NCI-H2029 treated with DMSO at 0.1 percent for 48 hours (cell line): ENCODE measurements around the gene TTC34.

Experiments
- DNase-seq: peaks from one replicate; lab custom pipeline; 2025; lab: John Stamatoyannopoulos, UW

TTC34 gene, protein sequence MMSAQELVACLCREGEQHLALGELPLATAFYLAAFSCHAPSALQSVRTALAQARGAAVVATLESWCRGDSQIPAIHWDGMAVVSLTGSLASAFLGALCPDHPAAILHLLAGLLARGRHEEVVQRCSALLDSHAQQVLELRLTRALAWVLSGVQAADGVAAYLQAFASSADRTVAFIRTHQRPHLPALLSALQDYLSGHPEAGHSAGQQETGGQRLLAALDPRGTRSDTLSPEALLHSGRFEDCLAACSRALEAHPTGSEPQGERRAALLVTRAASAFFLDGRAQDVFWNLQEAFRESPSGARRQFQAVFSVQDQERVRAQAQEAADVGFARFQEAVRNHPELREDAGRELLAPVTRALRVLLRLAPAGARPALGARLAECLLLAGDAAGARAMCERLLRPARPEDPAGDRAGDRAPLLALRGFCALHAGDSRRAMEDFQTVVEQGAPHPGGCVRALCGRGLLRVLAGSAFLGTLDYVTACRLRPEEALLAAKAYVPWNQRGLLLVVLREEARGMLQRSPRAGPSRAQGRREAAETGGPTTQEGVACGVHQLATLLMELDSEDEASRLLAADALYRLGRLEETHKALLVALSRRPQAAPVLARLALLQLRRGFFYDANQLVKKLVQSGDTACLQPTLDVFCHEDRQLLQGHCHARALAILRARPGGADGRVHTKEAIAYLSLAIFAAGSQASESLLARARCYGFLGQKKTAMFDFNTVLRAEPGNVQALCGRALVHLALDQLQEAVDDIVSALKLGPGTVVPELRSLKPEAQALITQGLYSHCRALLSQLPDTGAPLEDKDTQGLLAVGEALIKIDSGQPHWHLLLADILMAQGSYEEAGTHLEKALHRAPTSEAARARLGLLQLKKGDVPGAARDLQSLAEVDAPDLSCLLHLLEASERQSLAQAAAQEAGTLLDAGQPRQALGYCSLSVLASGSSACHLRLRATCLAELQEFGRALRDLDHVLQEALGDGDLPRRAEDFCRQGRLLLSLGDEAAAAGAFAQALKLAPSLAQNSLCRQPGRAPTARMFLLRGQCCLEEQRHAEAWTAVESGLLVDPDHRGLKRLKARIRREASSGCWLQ

DNA sequence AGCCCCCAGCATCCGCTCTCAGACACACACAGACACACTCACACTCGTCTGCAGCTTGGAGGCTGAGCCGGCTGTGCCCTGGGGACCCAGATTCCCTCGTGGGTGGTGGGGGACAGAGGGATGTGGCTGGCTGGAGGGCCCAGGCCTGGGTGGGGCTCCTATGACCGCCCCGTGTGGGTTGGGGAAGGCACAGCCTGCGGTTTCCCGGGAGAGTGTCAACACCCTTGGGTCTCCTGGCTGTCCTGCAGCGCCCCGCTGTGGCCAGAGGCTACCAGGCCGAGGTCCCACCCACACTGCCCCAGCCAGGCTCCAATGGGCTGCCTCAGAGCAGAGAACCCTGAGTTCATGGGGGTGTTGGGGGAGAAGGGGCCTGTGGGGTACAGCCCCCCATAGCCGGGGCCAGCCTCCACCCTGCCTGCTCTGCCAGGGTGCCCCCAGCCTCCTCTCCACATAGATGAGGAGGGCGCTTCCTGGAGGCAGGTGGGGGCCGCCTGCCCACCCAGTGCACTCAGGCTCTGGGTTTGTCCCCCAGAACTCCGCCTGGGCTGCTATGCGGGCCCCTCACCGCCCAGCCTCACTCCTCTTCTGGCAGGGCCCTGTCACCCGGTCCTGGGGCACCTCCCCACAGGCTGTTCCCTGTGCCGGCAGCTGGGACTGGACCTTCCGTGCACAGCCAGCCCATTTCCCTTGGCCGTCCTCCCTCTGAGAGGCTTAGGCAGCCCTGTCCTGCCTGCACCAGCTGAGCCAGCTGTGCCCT lies at the start of gene TTC34:
TTC34 (minus strand) TSS at position 159 of the 757 bp plus-strand sequence. CDS start 866 bp downstream, outside the sequence.
- DNase-seq, result no peak

DNA sequence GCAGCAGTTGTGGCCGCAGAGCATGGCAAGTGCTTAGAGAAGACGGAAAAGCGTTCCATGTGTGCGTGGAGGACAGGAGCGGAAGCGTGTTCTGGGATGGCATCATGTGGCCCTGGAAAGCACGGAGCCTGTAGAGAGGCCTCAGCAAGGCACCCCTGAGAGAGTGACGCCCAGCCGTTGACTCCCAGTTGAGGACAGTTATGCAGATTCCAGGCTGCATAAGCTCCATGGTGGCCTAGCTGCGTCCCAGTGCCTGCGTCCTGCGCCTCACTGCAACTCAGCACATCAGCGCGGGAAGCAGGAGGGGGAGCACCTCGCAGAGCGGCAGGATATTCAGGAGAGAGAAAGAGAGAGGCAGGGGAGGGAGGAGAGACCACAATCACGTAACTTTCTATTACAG lies 49.0 kb upstream of the TTC34 start:
- DNase-seq, result no peak

DNA sequence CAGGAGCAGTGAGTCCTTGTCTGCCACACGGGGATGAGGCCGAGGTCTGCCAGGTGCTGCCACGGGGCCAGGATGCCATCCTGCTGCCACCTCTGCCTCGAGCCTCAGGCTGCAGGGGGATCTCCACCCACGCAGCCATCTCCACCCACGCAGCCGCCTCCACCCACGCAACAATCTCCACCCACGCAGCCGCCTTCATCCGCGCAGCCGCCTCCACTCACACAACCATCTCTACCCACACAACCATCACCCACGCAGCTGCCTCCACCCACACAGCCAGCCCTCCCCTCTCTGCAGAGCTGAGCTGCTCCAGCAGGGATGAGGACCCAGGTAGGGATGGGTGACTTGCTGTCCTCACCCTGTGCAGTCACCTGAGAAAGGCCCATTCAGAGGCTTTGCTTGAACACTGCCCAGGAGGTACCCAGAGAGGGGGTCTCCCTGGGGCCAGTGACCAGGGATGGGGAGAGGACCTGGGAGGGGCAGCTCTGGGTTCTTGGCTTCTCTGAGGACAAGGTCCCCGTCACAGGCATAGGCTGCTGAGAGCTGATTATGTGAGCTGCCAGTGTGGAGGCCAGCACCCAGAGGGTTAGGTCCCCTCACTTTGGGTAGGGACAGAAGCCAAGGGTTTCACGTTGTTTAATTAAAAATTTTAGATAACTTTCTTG lies 46.6 kb upstream of the TTC34 start:
- DNase-seq, result no peak

DNA sequence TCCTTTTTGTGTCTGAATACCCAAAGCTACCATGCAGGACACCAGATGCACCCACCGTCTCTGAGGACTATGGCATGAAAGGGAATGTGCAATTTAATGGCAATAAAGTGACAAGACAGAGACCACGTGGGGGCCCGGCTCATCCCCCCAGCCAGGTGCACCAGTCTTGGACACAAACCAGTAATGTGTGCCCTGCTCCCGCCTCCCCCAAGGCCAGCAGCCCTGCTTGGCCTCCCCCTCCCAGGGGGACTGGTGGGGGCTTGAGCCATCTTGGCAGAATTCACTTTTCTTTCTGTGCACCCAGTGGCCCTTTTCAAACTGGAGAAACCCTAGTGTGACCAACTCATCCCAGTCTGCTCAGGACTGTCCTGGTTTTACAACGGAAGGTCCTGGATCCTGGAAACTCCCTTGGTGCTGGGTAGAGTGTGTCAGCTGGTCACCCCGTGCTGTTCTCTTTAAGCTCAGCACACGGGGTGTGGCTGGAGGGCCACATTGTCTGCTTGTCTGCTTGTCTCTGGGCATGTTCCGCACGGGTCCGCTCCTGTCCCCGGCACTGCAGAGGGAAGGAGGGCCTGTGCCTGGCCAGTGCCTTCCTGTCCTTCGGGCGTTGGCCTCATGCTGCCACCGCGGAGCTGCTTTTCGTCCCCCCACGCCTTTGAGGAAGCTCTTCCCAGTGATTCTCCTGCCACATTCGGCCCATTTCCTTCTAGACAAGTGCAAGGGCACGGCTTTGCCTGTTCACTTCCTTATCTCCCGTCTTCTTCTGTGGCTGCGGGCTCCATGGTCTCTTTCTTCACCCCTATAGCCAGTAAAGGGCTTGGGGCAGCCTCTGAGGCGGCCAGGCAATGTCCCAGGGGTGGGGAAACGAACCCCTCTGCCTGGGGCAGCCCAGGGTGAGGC lies 45.8 kb upstream of the TTC34 start:
- DNase-seq, result no peak

DNA sequence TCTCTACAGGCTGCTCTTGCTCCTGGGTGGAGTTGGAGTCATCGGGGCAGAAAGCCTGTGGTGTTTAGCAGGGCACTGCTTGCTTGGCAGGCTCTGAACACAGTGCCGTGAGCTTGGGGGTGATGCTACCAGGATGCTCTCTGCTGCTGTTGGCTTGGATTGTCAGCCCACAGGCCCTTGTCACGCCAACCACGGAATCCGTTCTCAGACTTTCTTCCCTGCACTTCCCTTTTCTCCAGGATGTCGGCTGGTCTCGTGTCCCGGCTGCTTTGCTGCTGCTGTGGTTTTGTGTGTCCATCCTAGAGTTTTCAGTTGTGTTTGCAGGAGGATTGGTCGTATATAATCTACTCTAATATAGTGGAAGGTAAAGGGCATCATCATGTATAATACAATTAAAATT lies 44.4 kb upstream of the TTC34 start:
- no peak for DNase-seq

DNA sequence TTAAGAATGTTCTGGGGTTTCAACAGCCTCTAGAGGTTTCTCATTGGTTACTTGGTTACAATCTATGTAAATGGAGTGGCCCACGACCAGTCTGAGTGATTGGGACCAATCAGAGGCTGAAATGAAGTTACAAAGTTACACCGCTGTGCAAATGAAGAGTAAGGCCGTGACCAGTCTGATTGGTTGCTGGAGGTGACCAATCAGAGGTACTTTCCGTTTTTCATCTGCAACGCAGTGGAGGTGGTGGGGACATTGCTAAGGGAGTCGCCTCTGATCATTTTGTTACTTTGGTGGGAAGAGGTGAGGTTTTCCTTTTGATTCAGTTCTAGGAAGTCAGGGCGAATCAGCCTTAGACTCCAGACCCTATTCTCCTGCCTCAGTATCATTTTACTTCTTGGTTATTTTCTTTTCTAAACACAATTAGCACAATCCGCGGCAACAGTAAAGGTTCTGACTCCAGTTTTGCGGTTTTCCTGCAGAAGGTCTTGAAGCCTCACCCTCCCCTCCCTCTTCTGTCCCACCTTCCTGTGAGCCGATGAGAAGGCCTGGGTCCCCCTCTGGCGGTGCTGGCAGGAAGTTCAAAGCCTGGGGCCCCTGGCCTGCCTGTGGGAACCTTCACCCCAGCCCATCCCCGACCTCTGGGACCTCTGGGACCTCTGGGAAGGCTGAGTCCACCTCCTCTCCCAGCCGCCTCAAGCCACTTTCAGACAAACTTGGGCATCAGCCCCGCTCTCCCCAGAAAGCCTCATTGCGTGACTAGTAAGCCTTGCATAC lies 38.7 kb upstream of the TTC34 start:
- DNase-seq, result no peak

DNA sequence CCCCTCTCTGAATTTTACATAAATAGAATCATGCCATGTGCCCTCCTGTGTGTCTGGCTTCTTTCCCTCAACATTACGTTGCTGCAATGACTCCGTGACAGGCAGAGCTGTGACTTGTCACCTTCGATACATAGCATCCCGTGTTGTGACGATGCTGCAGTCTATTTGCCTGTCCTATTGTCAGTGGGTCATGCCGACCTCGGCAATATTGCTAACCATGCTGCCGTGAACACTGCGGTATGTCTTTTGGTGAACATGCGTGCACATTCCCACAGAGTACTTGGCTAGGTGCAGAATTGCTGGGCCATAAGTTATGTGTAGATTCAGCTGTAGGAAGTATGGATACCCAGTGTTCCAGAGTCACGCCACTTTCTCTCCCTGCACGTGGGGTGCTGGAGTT lies 36.3 kb upstream of the TTC34 start:
- DNase-seq, result no peak

DNA sequence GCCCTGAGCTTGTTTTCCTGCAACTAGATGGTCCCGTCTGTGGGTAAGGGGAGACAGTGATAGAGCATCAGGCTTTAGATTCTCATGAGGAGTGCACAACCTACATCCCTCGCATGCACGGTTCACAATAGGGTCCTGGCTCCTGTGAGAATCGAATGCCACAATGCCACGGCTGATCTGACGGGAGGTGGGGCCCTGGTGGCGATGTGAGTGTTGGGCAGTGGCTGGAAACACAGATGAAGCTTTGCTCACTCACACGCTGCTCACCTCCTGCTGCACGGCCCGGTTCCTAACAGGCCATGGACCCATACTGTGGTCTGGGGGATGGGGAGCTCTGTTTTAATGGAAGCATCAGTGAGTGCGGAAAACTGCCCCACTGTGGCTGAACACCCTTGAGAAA lies 35.8 kb upstream of the TTC34 start:
- no peak for DNase-seq

DNA sequence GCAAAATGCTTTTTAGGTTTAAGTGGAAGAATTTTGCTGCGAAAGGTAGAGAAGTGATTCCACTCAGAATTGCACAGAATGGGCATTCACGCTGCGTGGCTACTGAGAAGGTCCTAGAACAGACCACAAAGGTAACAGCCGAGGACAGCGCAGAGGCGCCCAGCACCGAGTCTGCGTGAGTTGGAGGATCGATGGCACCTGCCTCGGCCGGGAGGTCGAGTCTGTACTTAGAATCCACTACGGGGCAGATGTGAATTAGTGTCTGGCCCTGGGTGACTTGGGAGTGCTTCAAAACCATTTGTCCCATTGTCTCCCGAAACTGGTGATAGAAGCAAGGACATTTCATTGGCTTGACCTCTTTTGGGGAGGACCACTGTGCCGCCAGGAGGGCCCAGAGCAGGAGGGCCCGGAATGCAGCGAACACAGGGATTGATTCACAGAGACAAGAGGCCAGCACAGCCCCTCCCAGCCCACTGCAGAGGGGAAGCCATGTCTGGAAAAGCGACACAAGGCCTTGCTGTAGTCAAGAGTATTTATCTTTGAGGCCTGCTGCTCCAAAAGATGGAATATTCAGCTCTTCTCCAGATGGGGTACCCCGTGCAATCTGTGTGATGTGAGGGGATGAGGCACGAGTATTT lies 35.0 kb upstream of the TTC34 start:
- no peak for DNase-seq

DNA sequence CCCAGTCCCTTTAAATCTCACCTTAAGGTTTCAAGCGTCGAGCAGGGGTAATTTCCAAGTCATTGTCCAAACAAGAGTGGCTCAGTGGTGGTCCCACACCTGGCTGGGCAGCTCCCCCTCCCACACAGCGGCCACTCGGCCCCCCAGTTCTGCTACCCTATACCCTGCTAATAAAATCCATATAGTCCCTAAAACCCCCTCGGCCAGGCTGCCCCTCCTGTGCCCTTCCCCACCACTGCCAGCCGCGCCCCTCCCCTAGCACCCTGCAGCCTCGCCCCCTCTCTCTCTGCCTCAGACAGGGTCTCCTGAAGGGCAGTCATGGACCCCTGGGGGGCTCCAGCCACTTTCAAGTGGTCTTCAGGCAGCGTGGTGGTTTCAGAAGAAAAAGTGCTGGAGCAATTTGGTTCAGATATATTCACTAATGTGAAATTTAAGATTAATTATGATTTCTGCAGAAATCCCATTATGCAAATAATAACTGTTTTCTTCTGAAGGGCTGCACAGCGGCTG lies 34.2 kb upstream of the TTC34 start:
- DNase-seq, result no peak

DNA sequence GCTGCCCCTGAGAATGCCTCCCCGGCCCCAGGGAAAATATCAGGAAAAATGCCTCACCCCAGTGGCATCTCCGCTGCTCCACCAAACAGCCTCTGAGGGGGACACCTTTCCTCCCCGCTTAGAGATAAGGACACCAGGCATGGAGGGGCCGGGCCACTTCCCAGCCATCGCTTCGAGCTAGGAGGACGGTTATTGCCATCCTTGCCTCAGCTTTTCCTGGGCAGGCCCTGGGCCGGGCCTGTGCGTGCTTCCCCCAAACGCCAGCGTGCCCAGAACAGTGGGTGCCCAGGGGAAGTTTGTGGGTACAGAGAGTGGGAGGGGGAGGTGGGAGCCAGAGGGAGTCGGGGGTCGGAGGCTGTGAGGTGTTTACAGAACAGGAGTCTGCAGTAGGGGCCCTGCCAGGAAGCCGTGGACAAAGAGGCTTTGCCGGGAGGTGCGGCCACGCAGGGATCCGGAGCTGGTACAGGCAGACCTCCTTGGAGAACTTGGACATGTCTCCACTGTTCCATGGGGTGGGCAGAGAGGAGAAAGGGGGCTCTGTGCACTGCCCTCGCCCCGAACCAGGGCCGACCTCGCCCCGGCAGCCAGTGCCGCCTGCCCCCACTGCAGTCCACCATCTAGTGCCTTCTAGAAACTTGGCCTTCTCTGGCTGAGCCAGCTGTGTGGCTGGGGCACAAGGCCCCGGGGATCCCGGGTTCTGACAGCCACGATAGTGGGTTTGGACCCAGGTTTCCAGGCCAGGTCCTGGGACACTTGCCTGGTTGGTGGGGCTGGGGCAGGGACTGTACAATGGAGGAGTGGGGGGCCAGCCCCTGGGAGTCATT lies 33.5 kb upstream of the TTC34 start:
- DNase-seq, result no peak

DNA sequence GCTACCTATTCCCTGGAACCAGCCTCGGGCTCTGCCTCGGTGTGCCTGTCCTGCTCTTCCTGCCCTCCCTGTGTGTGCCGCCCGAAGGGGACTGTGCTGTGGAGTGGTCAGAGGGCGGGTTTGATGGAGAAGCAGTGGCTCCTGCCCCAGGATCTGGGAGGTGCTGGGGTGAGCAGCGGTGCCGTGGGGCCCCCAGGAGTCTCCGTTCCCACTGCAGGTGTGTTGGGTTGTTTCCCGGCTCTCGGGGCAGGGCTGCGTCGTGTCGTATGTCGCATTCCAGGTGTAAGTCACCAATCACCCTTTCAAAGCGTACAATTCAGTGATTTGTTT lies 32.6 kb upstream of the TTC34 start:
- no peak for DNase-seq

DNA sequence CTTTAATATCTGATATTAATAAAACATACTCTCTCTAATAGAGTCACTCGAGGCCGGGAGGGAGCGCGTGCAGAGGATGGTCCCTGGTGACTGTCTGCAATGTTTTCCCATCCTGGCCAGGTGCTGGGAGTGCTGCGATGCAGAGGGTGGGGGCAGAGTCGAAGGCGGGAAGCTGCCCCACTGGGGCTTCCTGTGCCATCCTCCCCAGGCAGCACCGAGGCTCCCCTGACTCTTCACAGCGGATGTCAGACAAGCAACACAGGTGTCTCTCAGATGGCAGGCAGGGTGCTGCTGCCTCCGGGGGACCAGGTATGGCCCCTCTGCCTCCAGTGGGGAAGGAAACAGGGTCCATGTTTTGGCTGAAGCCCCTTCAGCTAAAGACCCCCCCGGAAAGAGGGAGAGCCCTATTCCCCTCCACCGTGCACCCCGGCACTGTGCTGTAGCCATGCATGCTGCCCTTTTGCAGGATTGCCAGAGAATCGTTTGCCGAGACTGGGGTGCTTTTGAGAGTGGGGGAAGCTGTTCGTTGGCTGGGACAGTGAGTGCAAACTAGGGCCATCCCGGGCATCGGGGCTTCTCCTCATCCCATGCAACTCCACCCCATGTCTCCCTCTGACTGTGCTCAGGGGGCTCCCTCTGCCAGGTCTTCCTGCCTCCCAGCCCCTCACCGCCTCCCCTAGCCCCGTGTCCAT lies 32.1 kb upstream of the TTC34 start:
- DNase-seq, result no peak

DNA sequence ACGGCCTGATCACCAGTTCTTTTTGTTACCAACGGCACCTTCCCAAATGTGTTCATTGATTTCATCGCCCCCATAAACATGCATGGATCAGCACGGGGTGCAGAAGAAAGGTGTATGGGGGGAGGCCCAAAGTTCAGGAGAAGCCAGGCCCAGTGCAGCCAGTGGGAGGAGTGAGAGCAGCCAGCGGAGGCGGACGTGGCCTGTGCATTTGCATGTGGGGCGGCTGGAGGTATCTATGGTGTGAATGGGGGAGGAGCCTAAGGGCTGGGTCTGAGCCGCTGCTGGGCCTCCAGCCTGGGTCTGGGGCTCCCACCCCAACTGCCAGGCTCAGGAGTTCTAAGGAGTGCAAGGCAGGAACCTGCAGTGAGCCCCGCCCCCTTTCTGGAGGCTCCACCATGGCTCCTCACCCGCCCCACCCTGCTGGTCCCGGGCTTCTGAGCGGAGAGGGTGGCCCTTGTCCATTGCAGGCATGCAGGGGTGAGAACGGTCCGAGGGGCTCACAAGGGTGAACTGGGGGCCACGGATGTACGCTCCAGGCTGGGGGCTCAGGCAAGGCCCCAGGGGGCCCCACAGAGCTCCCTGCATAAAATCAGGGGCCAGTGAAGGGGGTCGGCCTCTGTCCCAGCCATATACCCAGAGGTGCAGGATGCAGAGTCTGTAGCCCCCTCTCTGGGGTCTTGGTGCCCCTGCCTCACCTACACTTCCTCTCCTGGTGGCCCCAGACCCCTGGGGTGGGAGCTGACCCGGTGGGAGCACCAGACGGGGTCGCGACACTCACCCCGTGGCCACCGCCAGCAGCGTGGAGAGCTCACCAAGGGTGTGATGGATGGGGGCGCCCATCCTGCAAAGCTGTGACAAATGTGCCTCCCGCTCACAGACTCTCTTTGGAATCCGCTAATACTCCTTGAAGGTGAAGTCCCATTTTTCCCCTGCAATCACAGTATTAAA lies 31.3 kb upstream of the TTC34 start:
- no peak for DNase-seq

DNA sequence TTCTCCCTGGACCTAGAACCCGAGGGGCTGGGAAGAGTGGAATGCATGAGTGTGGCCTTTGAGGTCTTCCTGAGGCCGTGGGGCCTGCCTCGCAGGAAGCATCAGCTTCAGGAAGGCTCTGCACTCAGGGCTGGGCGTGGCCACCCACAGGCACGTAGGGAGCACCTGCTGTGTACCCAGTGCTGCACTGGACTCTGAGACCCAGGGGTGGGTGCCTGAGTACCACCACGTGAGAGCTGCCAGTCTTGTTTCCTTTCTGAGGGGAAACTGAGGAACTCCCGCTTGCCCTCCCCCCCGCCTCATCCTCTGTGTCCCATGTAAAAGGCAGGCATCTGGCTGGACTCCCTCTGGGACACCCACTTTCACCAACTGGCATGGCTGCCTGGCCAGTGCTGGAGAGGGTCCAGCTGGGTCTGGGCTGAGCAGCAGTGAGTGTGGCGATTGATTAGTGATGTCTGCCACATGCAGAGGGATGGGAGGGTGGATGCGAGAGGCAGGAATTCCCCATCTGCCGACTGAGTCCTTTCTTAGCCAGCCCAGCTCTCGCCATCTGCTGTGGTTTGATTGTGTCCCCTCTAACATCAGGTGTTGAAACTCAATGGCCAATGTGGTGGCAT lies 30.2 kb upstream of the TTC34 start:
- no peak for DNase-seq
